Suprapubic skin (tissue), 4 donors: ENCODE measurements around the gene SENP6. TPM values are rescaled to one million over a fixed set of nuclear protein-coding genes. Genes with fewer than 3 reads are reported as not detected.

Experiments used
- DNase-seq, 2 donors: peaks; one replicate each; pipeline ENCODE4 v3.0.0-alpha.2; 2019; ENCODE audit warnings: low spot score in 2 of 2
- H3K27ac ChIP-seq: fragments of 200-600 bp; sonication (generic); one replicate; pipeline ENCODE4 v1.5.1; 2019
- H3K27me3 ChIP-seq: fragments of 200-600 bp; sonication (generic); one replicate; pipeline ENCODE4 v1.5.1; 2019
- H3K36me3 ChIP-seq: fragments of 200-600 bp; sonication (generic); one replicate; pipeline ENCODE4 v1.5.1; 2019
- H3K4me1 ChIP-seq: fragments of 200-600 bp; sonication (generic); one replicate; pipeline ENCODE4 v1.5.1; 2019
- H3K4me3 ChIP-seq: fragments of 200-600 bp; sonication (generic); one replicate; pipeline ENCODE4 v1.5.1; 2019; ENCODE audit warnings: mild to moderate bottlenecking
- H3K9me3 ChIP-seq: fragments of 200-600 bp; sonication (generic); one replicate; pipeline ENCODE4 v1.5.1; 2019
- CTCF ChIP-seq, 2 donors: fragments of 200-600 bp in 1 of 2; fragments of 450-650 bp in 1 of 2; sonication (generic) in 1 of 2; IDR thresholded peaks; one replicate each; pipeline ENCODE4 v1.5.1; 2016 to 2019; ENCODE audit warnings: antibody characterized with exemption in 2 of 2, mild to moderate bottlenecking in 1 of 2, moderate library complexity in 1 of 2
- EP300 ChIP-seq: sonication (generic); formaldehyde crosslinking; IDR thresholded peaks from one replicate; pipeline ENCODE4 v1.6.1; 2017; ENCODE audit warnings: antibody characterized with exemption
- POLR2A ChIP-seq, 2 donors: fragments of 450-650 bp; IDR thresholded peaks; one replicate each; pipeline ENCODE4 v1.6.1; 2017; ENCODE audit warnings: antibody characterized with exemption in 2 of 2, mild to moderate bottlenecking in 2 of 2, moderate library complexity in 2 of 2
- POLR2AphosphoS5 ChIP-seq, 3 donors: sonication (generic); formaldehyde crosslinking; IDR thresholded peaks; one replicate each; pipeline ENCODE4 v1.6.1; 2017; ENCODE audit warnings: antibody characterized with exemption in 3 of 3
- WGBS: methylation state at CpG from one replicate; pipeline ENCODE4 v1.1.5; 2018; 5-methylcytosine and 5-hydroxymethylcytosine counted together
- total RNA-seq, 4 donors: library from RNA; depleted of rRNA; stranded (reverse); fragments of >200 nt; gene quantifications; one replicate each; pipeline ENCODE4 v1.1.0, GENCODE V29; 2016

Gene SENP6
- total RNA-seq, 4 donors from 2014 or later = 65.1 to 176 (median 83.2) TPM

- H3K36me3 ChIP-seq = no peaks in the 10 kb centered on the region
- WGBS = 88% methylated on average over 3 of the region's 3 CpGs
- no peak for DNase-seq
- no peaks in the 10 kb centered on the region for H3K9me3 ChIP-seq
- no peak for TF ChIP-seq EP300
- TF ChIP-seq CTCF (IDR thresholded peaks at IDR 0.05) = no peak
- no peak for TF ChIP-seq POLR2AphosphoS5 (IDR thresholded peaks at IDR 0.05)
- no peak for TF ChIP-seq POLR2A (IDR thresholded peaks at IDR 0.05)
- H3K27me3 ChIP-seq = no peaks in the 10 kb centered on the region
- H3K4me1 ChIP-seq = peaks cover 74% of the 10 kb centered on the region
- no peak overlapping the region for H3K27ac ChIP-seq
- no peak overlapping the region for H3K4me3 ChIP-seq
Observed at GRCh38 chr6:75608304-75608703, 6.6 kb downstream of the SENP6 start.

GRCh38 chr6:75608956-75609533, 7.4 kb downstream of the SENP6 start:
- no peaks in the 10 kb centered on the region for H3K9me3 ChIP-seq
- 51% methylated on average over 4 of the region's 4 CpGs for WGBS
- TF ChIP-seq POLR2AphosphoS5 (IDR thresholded peaks at IDR 0.05) (no peak), EP300 (no peak), POLR2A (IDR thresholded peaks at IDR 0.05) (no peak), CTCF (IDR thresholded peaks at IDR 0.05) (no peak)
- peaks cover 70% of the 10 kb centered on the region for H3K4me1 ChIP-seq
- no peak overlapping the region for H3K4me3 ChIP-seq
- no peaks in the 10 kb centered on the region for H3K36me3 ChIP-seq
- H3K27ac ChIP-seq = no peak overlapping the region
- no peaks in the 10 kb centered on the region for H3K27me3 ChIP-seq
- DNase-seq = no peak

GRCh38 chr6:75609639-75610590, 8.2 kb downstream of the SENP6 start:
- Histone ChIP-seq H3K27ac (no peak overlapping the region), H3K4me1 (peaks cover 65% of the 10 kb centered on the region), H3K27me3 (no peaks in the 10 kb centered on the region), H3K4me3 (no peak overlapping the region), H3K9me3 (no peaks in the 10 kb centered on the region), H3K36me3 (no peaks in the 10 kb centered on the region)
- TF ChIP-seq CTCF (IDR thresholded peaks at IDR 0.05) (no peak), EP300 (no peak), POLR2AphosphoS5 (IDR thresholded peaks at IDR 0.05) (no peak), POLR2A (IDR thresholded peaks at IDR 0.05) (no peak)
- no peak for DNase-seq
- 85% methylated on average over 6 of the region's 6 CpGs for WGBS

- Histone ChIP-seq H3K27ac (no peak overlapping the region), H3K9me3 (no peaks in the 10 kb centered on the region), H3K36me3 (no peaks in the 10 kb centered on the region), H3K4me1 (peaks cover 65% of the 10 kb centered on the region), H3K4me3 (no peak overlapping the region), H3K27me3 (no peaks in the 10 kb centered on the region)
- no peak for TF ChIP-seq POLR2A (IDR thresholded peaks at IDR 0.05)
- no peak for DNase-seq
- WGBS = 42% methylated on average over 2 of the region's 2 CpGs
Observed at GRCh38 chr6:75611011-75611701, 9.5 kb downstream of the SENP6 start.

- no peaks in the 10 kb centered on the region for H3K27me3 ChIP-seq
- H3K27ac ChIP-seq = no peak overlapping the region
- TF ChIP-seq CTCF (IDR thresholded peaks at IDR 0.05) (no peak), EP300 (no peak), POLR2A (IDR thresholded peaks at IDR 0.05) (no peak), POLR2AphosphoS5 (IDR thresholded peaks at IDR 0.05) (no peak)
- peaks cover 65% of the 10 kb centered on the region for H3K4me1 ChIP-seq
- no peak overlapping the region for H3K4me3 ChIP-seq
- H3K9me3 ChIP-seq = no peaks in the 10 kb centered on the region
- 70% methylated on average over 5 of the region's 5 CpGs for WGBS
- DNase-seq = no peak
- no peaks in the 10 kb centered on the region for H3K36me3 ChIP-seq
Observed at GRCh38 chr6:75611702-75612375, 10.2 kb downstream of the SENP6 start.
